Measurements from ENCODE around the gene GTPBP10.

Gene GTPBP10

DNA sequence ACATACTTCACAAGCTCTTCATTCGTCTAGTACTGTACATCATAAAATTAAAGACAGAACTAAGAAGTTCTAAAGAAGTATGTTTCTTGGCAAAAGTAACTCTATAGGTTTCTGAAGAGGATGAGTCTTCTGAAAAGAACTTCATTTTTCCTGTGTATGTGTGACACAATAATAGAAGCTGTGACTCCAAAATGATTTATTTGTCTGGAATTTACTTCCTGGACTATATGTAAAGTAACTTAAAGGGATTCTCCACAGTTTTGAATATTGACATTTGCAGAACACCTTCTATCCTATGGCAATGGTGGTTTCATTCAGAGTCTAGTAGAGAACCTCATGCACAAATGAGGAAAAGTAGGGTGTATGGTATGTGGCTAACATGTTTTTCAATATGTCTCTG, 36.9 kb downstream of the GTPBP10 start:
- DNase-seq = no peak

- no peak for DNase-seq
These were observed 37.3 kb downstream of the GTPBP10 start for GRCh38 chr7:90383861-90384260.

- DNase-seq = no peak
These were observed 37.9 kb downstream of the GTPBP10 start for GRCh38 chr7:90384433-90384832.

DNA sequence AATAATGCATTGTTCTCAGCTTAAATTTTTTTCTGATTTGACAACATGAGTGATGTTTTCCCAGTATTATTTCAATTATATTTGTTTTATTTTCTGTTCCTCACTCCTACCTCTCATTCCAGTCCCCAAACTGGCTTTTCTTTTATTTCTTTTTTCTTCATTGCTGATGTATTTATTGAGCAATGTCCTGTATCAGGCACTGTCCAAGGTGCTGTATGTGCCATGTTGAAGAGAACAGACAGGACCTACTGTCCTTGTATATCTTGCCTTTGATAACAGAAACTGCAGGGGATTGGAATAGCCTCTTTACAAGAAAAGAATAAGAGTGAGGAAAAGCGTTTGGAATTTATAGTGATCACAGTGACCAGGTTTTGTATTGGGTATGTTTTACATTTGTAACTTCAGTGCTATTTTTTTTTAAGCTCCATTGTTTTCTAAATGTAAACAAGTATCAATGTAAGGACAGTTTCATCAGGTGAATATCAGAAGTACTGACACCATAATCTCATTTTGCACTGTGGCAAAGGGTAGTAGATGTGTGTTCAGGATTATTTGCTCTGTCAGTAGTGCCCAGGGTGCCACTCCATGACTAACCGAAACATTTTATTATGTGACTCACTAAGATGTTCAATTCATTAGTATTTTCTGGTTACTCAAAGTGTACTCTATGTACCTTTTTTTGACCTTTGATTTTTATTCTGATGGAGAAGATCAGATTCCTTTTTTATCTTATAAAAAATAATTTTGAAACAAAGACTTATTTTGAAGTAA, 41.1 kb downstream of the GTPBP10 start:
- DNase-seq = no peak

GRCh38 chr7:90390926-90391325, 44.4 kb downstream of the GTPBP10 start:
- DNase-seq = no peak

- DNase-seq = no peak
These were observed 45.0 kb downstream of the GTPBP10 start for GRCh38 chr7:90391488-90391887.

DNA sequence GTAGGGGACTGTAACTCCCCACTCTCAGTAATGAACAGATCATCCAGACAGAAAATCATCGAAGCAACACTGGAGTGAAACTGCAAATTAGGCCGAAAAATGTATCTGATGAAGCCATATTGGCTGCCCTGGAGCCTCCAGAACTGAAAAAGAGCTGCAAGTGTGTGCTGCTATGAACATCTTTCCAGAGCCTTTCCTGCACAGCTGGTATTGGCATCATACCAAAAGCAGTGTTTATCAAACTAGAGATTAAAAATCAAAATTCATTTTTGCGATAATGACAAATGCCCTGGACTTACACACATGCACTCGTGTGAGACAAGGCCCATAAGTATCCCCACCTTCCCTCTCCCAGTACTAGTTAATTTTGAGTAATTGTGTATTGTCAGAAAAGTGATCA, 49.9 kb downstream of the GTPBP10 start:
- peak; percentile 24 for DNase-seq

GRCh38 chr7:90401989-90402388, 55.5 kb downstream of the GTPBP10 start:
- DNase-seq = peak; percentile 97

DNA sequence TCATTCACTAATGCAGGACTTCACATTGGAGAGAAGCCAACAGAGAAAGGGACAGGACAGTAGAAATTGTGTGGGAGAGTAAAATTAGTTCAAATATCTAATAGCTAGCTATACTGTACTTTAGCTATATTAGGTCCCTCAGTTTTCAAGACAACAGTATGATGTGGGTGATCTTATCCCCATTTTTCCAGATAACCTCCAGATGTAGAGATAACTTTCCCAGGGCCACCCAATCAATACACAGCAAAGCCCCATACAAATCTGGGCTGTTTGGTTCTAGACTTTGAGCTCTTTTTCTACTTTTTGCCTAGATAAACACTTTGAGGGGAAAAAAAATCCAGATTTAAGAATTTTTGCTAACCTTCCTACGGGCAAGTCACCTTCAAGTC, 56.3 kb downstream of the GTPBP10 start:
- no peak for DNase-seq

- DNase-seq = peak; percentile 96
These were observed 56.9 kb downstream of the GTPBP10 start, which contains the start of gene CLDN12 for GRCh38 chr7:90403174-90404113. Gene CLDN12, plus strand, starts transcription at chr7:90403461. Its CDS starts 9,216 bp downstream, at chr7:90412677.

GRCh38 chr7:90404777-90405176, 58.3 kb downstream of the GTPBP10 start:
- DNase-seq = no peak

GRCh38 chr7:90407484-90407821, 60.9 kb downstream of the GTPBP10 start:
- DNase-seq = no peak

DNA sequence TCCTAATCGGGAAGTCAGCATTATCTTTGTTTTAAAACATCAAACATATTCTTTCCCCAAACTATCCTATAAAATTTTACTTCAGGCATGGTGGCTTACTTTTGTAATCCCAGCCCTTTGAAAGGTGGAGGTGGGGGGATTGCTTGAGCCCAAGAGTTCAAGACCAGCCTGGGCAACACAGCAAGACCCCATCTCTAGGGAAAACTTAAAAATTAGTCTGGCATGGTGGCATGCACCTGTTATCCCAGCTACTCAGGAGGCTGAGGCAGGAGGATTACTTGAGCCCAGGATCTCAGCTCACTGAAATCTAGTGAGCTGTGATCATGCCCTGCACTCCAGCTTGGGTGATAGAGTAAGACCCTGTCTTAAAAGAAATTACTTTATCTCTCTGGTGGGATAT, 61.6 kb downstream of the GTPBP10 start:
- DNase-seq = no peak

GRCh38 chr7:90409667-90410066, 63.2 kb downstream of the GTPBP10 start:
- DNase-seq = no peak

GRCh38 chr7:90411510-90411909, 65.0 kb downstream of the GTPBP10 start:
- DNase-seq = no peak

DNA sequence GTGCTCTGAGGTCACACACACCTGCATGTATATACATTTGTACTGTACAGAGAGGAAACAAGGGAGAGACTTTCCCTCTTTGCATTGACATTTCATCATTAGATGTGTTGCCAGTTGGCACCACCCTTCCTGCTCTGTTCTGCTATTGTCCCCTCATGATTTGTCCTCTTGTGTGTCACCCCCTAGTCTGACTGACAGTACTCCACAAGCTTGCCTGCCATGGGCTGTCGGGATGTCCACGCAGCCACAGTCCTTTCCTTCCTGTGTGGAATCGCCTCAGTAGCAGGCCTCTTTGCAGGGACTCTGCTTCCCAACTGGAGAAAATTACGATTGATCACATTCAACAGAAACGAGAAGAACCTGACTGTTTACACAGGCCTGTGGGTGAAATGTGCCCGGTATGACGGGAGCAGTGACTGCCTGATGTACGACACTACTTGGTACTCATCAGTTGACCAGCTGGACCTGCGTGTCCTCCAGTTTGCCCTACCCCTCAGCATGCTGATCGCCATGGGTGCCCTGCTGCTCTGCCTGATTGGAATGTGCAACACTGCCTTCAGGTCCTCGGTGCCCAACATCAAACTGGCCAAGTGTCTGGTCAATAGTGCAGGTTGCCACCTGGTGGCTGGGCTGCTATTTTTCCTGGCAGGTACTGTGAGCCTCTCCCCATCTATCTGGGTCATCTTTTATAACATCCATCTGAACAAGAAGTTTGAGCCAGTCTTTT, 66.1 kb downstream of the GTPBP10 start:
- DNase-seq = no peak

GRCh38 chr7:90413185-90413528, 66.6 kb downstream of the GTPBP10 start:
- no peak for DNase-seq

DNA sequence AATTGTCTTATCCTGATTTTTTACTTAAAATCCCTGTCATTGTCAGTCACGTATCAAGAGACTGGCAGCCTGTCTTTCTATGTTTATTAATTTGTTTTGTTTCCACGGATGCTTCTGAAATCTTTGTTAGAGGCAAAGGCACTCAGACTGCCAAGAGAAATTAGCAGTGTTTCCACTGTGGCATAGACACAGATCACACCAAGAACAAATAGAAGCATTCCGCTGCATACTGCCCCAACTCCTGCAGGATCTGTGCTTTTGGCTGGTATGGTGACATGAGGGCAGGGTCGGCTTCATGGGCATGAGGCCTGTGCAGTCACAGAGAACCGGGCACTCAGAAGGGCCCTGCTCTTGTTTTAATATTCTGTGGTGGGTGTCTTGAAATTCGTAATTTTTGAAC, 75.1 kb downstream of the GTPBP10 start:
- DNase-seq = no peak

DNA sequence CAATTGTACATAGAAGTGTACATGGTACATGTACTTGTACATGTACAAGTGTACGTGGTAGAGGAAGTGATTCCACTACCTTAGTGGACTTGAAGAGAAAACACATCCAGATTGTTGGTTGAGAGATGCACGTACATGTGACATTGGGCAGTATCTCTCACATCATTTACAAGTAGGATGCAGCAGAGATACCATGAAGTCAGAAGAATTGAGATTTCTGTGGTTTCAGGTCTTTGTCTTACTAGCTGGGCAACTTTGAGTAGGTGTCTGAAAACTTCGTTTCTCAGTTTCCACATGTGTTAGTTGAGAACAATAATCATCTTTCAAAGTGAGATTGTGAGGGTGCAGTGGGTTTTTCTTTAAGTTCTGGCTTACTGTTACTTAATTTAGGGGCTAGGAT, 78.2 kb downstream of the GTPBP10 start:
- no peak for DNase-seq

- DNase-seq = no peak
These were observed 78.9 kb downstream of the GTPBP10 start for GRCh38 chr7:90425376-90425775.

DNA sequence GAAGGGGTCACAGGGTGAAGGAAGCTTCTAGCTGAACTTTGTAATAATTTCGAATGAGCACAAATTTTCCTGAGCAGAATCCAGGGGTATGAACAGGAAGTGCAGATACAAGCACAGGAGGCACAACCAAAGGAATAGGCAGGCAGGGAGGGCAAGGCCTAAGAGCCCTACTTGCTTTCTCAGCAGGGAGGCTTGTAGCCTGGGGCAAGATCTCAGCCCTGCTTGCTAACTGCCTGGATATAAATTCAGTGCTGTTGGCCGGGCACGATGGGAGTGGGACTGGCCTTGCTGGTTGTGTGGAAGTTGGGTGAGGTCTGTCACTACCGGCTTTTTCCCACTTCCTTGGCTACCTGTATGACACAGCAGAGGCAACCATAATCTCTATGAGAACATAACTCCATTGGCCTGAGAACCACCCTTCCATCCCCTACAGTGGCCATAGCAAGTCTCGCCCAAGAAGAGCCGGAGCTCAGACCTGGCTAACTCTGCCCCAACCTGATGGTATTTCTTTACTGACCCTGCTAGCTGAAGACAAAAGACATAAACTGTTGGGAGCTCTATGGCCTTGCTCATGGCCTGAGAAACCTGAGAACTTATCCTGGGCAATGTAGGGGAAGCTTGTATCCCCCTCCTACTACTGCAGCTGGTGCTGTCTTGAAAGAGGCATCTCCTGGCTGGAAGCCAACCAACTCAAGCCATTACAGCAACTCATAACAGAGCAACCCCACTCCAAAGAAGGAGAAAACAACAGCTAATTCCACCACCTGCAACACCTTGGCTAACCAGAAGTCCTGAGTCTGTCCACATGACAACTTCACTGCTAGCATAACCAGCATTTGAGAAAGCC, 84.3 kb downstream of the GTPBP10 start:
- peak; percentile 66 for DNase-seq

DNA sequence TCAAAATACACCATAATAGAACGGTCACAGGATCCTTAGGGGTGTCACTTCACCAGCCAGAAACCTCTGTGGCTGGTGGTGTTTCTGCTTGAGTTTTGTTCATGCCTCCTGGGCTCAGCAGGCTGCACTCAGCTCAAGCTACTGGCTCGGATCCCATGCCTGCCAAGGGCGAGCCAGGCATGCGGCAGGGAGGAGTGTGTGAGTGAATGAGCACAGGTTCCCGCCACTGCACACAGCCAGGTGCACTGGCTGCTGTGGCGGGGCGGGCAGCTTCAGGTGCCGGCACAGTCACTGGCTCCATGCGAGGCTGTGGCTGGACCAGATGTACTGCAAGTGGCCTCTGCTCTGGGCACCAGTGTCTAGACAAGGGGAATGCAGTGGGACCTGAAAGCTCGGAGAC, 86.2 kb downstream of the GTPBP10 start:
- DNase-seq = peak; percentile 51

GRCh38 chr7:90433221-90433620, 86.7 kb downstream of the GTPBP10 start:
- peak; percentile 66 for DNase-seq
